NCI-H226 (cell line): ENCODE results near the gene RYR2.
"Not testable (repeated sequence)": the region's sequence is repeated elsewhere in the genome, so short reads cannot be mapped to it uniquely, and the experiment has no call there.

Experiments used
- DNase-seq: peaks from one replicate; pipeline ENCODE4 v3.0.0-alpha.2; 2015

RYR2 gene

DNA sequence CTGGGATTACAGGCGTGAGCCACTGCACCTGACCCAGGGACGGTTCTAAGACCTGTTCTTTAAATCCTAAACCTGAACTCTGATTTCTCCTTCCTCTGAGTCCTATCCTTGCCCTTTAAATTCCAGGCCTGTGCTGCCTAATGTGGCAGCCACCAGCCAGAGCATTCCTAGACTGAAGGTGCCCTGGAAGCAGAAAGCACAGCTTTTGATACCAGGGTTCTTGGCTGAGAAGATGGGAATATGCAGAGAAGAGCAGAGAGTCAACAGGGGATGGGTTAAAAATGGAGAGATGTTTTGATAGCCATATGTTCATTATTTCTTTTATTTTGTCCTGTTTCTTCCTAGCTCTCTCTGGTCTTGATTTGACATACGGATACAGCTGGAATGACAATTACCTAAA lies 49.7 kb downstream of the RYR2 start:
- no peak for DNase-seq

DNA sequence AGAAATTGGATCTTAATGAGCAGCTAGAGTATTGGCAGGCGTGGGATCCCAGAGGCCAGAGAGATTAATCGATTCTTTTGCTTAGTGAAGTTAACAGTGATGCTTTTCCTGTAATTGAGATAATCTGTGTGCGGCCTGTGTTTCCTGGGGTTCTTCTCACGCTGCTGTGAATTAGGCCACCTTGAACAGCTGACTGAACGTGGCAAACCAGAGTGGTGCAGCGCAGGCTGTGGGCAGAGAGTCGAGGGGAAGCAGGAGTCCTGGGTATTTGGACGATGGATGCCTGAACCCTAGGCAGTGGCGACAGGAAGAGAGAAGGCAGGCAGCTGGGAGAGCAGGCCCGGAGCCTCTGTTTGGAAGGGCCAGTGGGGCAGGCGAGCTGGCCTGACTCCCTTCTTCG lies 51.7 kb downstream of the RYR2 start:
- no peak for DNase-seq

DNA sequence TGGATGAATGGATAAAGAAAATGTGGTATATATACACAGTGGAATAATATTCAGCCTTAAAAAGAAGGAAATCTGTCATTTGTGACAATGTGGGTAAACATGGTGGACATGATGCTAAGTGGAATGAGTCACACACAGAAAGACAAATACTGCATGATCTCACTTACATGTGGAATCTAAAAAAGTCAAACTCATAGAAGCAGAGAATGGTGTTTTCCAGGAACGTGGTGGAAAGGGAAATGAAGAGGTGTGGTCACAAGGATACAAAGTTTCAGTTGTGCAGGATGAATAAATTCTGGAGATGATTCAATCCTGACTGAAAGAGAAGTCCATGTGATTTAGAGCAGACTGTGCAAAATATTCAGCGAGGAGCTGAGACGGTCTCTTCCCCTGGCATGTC lies 56.6 kb downstream of the RYR2 start:
- DNase-seq, result no peak

DNA sequence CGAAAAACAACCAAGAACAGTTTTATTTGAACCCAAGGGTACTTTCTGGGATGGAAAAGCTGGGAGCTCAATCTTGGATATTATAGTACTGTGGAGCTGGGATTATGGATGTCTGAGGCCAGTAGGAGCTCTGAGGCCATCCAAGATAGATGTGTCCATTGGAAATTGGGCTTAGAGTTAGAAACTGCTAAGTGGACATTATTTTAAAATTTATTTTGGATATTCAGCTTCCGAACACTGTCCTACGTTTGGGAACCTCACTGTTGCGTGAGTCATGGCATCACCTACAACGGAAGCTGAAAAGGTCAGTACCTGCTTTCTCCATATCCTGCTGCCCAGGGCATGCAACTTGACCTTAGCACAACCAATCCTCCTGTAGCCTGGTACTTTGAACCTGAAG lies 61.0 kb downstream of the RYR2 start:
- DNase-seq, result no peak

DNA sequence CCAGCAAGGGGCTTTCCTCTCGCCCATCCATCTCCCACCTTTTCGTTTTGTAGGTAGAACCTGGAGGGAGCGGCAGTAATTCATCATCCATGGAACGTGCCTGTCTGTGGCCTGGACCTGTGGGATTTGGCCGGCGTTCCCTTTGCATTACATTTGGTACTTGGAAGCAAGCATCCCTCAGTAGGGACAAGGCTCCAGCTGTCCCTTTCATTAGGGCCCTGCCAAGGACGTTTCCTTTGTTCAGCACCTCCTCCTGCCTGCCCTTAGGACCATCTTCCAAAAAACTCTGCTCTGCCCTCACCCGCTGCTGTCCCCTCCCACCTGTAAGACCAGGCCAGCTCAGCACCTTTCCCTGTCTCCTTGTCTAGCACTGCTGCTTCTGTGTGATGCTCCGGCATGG lies 62.1 kb downstream of the RYR2 start:
- DNase-seq, result no peak

DNA sequence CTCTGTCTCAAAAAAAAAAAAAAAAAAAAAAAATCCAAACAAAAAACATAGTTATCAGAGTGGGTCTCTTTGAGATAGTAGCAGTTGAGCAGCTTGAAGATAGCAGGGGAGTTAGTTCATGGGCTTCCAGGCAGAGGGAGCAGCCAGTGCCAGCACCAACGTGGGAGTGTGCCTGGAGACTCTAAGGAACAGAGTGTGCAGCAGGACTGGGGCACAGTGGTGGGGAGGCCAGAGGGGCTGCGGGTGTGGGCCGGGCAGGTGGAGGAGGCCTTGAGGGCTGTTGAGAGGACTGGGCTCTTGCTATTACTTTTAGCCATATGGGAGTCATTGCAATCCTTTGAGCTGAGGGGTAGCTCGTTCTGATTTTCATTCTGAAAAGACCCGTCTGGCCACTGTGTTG lies 63.8 kb downstream of the RYR2 start:
- no peak for DNase-seq

DNA sequence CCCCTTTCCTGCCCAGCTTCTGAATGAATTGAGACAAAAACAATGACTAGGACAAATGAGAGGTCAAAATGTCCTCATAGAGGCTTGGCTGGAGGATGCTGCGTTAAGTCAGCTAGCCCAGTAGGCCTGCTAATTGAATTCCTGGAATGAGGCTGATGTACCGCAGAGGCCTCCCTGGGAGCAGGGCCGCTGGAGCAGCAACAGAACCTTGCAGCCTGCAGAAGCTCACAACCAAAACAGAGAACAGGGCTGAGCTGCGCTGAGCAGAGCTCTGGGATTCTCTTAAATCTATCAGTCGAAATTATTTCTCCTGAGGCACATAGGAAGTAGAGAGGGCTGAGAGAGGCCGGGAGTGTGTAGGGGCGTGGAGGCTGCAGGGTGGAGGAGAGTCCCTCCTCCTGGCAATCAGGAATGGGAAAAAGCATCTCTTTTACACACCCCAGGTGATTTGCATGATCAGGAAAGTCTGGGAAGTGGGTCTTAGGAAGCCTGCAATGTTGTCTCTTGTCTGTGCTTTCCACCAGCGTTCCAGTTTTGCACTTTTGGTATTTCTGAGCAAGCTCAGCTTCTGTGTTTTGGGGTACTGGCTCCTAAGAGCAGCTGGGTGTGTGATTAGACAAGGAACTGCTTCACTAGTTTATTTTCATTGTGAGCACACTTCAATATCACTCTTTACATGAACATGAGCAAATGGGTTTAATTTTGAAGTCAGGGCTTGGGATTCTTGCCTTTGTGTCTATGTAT lies 66.5 kb downstream of the RYR2 start:
- no peak for DNase-seq

DNA sequence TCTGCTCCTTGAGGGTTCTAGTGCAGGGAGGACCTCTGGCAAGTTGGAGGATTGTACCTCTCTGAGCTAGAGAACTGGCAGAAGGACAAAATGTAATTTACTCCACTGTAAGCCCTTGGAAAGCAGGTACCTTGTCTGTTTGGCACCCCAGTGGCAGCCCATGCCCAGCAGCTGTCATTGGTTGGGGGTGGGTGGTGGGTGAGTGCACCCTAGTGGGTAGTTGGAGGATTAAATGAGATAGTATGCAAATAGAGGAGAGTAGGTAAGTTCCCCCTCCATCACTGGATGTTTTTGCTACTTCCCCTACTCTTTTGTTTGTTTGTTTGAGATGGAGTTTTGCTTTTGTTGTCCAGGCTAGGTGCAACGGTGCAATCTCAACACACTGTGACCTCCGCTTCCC lies 69.8 kb downstream of the RYR2 start:
- DNase-seq, result no peak

DNA sequence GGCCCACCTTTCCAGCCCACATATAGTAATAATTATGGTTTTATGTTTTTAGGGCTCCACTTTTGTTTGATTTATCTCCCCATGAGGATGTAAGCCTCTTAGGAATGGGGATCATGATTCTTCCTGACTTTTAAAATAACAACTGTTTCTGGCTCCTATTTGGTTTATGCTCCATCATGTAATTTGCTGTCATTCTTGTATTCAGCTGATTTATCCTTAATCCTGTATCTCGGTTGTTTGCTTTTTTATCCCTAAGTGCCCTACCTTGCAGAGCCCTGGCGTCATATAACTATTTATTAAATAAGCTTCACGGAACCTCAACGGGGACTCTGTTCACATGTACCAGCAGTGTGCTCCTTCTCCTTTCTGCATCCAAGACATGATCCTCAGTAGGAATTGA lies 70.7 kb downstream of the RYR2 start:
- DNase-seq, result no peak

DNA sequence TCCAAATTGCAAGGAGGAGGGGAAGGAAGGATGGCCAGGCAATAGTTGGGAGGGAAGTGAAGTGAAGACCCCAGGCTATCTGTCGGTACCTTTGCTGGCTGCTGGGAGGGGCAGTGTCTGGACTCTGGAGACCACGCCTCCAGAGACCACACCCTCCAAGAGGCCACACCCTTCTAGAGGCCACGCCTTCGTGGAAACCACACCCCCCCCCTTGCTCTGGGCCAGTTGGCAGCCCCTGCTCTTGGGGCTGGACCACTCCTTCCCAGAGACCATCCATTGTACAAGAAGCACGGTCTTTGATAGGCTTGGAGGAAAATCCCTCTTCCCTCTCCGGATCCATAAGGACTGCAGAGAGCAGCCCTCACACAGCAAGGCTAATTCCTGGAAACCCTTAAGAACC lies 73.1 kb downstream of the RYR2 start:
- no peak for DNase-seq

DNA sequence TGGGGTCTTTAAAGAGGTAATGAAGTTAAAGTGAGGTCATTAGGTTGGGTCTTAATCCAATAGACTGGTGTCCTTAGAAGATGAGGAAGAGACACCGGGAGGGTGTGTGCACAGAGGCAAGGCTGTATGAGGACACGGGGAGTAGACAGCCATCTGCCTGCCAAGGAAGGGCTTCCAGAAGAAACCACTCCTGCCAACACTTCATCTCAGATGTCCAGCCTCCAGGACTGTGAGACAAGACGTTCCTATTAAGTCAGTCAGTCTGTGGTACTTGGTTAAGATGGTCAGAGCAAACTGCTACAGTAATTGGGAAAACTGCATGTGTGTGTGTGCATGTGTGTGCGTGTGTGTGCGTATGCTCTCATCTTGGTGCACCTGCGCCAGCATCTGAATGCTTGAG lies 77.1 kb downstream of the RYR2 start:
- no peak for DNase-seq

DNA sequence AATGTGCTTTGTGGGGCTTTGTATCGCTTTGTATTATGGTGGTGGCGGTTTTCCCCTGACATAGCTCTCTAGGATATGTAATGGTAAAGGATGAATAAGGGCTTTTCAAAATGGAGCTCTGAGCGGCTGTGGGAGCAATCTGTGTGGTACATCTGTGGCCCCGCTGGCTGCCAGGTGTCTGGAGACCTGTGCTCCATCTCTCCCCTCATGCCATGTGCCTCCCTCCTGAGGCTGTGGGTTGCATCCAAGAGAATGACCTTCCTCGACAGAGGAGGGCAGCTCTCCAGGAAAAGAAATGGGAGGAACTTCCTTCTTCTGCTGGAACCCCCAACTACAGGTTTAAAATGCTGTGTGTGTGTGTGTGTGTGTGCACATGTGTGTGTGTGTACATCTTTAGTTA lies 78.7 kb downstream of the RYR2 start:
- DNase-seq, result no peak

DNA sequence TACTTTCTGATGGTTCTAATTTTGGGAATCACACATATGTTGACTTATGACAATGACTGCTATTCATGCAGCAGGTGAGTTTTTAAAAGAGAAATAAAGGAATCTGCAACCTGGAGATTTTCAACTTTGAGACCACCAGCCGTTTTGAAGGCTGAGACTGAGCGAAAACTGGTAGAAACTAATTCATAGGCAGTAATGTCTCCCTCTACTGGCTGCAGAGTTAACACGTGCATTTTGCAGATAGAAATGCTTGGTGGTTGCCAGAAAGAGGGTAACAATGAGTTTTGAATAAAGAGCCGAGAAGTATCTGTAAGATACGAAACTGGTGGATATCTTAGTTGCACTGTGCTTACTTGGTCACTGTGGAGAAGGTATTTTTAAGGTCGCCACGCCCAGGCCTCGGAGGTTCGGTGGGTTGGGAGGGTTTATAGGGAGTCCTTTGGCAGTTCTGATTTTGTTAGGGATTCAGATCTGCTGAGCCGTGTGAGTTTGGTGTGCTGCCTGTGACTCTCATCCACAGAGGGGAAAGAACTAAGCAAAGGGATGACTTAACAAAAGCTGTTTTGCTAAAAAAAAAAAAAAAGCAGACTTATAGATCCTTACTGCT lies 83.0 kb downstream of the RYR2 start:
- no peak for DNase-seq

DNA sequence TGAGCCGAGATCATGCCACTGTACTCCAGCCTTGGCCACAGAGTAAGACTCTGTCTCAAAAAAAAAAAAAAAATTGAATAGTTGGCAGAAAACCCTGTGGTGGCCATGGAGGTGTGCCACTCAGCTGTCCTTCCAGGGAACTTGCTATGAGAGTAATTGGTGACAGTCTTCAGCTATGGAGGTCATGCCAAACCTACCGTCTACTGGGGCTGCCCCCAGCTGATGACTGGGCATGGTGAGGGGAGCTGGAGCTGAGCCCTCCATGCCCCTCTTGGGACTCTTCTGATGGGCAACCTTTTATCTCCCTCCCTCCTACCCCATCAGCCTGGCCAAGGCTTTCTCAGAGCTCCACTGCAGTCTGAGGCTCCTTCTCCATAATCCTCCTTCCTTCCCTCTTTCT lies 84.2 kb downstream of the RYR2 start:
- no peak for DNase-seq

DNA sequence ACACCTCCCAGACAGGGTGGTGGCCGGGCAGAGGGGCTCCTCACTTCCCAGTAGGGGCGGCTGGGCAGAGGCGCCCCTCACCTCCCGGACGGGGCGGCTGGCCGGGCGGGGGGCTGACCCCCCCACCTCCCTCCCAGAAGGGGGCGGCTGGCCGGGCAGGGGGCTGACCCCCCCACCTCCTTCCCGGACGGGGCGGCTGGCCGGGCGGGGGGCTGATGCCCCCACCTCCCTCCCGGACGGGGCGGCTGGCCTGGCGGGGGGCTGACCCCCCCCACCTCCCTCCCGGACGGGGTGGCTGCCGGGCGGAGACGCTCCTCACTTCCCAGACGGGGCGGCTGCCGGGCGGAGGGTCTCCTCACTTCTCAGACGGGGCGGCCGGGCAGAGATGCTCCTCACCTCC lies 85.3 kb downstream of the RYR2 start:
- not testable (repeated sequence) for DNase-seq

DNA sequence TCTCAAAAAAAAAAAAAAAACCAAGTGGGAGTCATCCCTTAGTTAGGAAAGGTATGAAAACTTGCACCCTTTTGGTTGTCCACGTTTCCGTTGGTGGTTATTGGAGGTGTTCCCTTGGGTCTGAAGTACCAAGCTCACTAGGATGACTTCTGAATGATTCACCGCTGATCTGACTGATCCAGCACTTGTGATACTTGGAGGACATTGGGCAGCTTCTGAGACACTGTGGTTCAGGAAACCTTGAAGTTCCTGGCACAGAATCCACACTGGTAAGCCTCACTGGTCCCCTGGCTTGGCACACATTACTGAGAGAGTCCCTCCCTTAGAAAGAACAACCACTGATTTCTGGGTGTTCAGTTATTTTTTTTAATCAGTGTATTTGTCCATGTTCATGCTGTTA lies 91.9 kb downstream of the RYR2 start:
- DNase-seq, result no peak

DNA sequence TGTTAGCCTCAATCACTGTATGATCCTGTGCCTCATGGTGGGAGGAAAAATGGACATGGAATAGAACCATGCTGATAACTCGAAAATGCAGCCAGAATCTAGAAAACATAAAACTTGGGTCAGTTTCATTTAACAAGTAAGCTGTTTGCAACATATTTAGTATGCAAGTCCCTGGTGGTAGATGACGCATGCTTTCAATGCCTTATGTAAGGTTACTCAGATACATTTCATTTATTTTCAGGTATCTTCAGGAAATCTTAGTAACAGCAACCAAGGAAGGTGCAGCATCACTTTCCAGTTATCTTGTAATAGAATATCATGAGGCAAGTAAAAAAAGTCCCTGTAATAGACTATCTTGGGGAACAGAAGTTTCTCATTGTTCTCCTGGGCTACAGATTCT lies 92.9 kb downstream of the RYR2 start:
- no peak for DNase-seq

DNA sequence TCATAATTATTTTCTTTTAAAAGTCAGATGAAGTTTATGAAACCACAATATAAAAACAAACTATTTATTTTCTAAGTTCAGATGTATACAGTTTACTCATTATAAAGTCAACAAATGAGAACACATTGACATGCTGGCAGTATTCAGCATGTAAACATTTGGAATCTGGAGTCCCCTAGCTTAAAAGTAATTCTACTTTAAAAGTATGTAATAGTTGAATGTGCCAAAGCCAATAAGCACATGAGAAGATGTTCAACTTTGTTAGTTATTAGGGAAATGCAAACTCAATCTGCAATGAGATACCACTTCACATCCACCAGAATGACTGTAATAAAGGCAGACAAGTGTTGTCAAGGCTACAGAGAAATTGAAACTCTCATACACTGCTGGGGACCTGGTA lies 96.6 kb downstream of the RYR2 start:
- no peak for DNase-seq

DNA sequence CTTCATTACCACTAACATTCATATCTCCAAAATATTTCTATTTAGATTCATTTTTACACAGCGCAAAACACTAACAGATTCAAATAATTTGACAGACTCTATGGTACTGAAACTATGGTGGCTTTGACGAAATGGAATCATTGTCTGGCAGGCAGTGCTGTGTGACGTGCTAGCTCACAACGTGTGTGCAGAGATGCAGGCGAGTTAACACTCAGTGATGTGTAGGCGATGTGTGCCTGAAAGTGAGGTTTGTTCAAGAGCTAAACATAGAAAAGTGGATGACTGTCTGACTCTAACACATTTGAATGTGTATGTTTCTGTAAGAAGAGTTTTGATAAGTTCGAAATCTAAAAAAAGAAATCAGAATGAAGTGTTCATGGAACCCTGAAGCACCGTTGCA lies 97.7 kb downstream of the RYR2 start:
- DNase-seq, result no peak

DNA sequence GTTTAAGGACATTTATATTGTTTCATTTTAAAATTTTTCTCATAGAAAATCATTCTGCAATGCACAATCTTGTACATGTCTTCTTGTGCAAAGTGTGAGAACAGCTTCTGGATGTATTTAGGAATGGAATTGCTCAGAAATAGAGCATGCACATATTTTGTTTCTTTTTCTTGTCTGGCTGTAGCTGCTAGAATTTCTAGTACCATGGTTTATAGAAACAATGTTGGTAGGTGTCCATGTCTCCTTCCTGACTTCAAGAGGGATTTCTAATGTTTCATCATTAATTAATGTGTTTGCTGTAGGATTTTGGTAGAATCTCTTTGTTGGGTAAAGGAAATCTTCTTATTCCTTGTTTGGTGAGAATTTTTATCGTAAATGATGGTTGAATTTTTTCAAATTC lies 99.0 kb downstream of the RYR2 start:
- DNase-seq, result no peak

DNA sequence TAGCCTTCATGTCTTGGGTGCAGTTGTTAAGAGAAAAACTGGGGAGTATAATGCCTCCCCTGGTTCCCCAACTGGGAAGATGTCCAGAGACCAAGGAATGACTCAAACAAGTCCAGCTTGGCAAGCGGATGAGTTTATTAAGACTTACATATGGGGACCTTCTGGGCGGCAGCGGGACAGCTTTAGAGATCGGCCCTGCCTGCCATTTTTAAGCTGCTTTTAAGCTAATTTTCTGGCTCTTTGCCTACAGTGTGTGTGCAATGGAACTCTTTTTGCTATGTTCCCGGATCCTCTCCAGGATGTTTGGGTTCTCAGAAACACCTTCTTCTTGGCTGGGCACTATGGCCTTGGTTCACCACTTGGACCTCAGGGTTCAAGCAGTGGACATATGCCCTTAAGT lies 99.5 kb downstream of the RYR2 start:
- DNase-seq, result no peak

DNA sequence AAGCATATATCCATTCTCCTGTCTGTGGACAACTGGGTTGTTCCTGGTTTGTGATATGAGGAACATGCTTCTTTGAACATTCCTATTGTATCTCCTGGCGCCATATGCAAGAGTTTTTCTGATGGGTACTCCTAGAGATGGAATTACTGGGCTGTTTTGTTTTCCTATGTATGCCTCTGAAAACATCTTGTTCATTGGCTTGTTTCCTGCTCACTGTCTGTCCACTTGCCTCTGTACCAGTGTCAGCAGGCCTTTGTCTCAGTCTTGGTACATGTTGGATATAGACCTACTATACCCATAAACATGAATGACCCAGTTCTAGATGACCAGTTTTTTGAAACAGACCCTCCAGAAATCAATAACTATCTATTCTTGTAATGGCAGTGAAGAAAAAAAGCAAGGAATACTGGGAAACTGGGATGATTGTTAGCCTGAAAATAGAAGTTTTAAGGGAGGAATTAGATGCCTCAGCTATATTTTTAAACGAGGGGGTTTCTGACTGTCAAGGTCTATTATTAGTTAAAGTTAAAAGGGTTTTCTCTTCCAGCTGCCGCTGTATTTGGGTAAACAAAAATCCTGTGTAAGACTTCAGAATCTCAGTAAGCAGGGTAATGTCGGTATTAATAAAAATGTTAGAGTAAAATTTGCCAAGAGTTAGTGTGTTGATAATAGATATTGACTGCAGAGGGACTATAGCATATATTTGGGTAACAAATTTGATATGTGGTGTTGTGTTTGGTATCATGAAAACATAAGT lies 103.6 kb downstream of the RYR2 start:
- no peak for DNase-seq

DNA sequence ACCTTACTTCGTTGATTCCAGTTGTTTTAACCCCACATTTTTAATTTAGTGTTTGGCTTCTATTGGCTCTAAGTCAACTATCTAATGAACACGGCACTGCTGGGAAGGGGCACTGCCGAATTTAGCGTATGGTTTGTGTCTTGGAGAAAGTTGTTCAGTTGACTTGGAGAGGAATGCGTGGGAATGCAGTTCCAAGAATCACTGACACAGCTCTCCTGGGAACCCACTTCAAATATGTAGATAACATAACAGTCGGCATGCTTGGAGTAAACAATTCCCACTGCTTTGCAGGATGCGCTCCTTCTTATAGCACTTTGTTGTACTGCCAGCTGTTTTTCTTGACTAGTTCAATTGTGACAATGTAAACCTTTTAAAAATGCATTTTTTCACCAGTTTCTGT lies 104.3 kb downstream of the RYR2 start:
- no peak for DNase-seq

DNA sequence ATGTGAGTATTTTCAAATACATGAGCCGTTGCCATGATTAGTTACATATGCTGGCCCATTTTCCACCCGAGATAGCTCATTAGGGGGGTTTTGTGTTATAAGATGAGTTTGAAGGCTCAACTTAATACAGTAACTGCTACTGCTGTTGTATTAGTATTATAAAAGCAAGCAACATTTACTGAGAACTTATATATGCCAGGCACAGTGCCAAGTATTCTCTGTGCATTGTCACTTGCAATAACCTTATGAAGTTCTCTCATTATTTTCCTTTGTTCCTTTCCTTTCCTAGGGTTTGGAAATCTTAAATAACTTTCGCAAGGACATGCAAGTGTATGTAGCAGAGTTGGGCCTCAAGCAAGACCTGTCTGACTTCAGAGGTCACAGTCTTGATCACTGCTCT lies 107.9 kb downstream of the RYR2 start:
- no peak for DNase-seq

DNA sequence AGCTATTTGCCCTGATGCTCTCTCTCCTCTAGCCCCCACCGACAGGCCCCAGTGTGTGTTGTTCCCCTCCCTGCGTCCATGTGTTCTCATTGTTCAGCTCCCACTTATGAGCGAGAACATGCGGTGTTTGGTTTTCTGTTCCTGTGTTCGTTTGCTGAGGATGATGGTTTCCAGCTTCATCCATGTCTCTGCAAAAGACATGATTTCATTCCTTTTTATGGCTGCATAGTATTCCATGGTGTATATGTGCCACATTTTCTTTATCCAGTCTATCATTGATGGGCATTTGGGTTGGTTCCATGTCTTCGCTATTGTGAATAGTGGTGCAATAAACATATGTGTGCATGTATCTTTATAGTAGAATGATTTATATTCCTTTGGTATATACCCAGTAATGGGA lies 110.0 kb downstream of the RYR2 start:
- not testable (repeated sequence) for DNase-seq
